NB4 (cell line): ENCODE measurements around the gene RNF20.

Experiments
- CTCF ChIP-seq: IDR thresholded peaks from one replicate; pipeline ENCODE4 v1.5.1; 2012; ENCODE audit warnings: low read depth, low read length
- MYC ChIP-seq: IDR thresholded peaks from 2 replicates; pipeline ENCODE4 v1.6.1; 2011; ENCODE audit warnings: low read depth, low read length
- POLR2A ChIP-seq: IDR thresholded peaks from 2 replicates; pipeline ENCODE4 v1.6.1; 2011; ENCODE audit warnings: mild to moderate bottlenecking; ENCODE audit not compliant: insufficient read length; ENCODE audit errors: extremely low read depth

- TF ChIP-seq POLR2A: no peak
- no peak for TF ChIP-seq CTCF
- no peak for TF ChIP-seq MYC
Measured at GRCh38 chr9:101514071-101514470, 19.6 kb upstream of the RNF20 start.
